GM19043 (cell line): ENCODE measurements around the gene DALRD3.

Experiments used
- ATAC-seq: cut with Tn5 transposase; IDR thresholded peaks from one replicate; pipeline ENCODE4 v1.9.1; 2021; ENCODE audit warnings: low read depth; ENCODE audit not compliant: unreplicated experiment

The DALRD3 gene

DNA sequence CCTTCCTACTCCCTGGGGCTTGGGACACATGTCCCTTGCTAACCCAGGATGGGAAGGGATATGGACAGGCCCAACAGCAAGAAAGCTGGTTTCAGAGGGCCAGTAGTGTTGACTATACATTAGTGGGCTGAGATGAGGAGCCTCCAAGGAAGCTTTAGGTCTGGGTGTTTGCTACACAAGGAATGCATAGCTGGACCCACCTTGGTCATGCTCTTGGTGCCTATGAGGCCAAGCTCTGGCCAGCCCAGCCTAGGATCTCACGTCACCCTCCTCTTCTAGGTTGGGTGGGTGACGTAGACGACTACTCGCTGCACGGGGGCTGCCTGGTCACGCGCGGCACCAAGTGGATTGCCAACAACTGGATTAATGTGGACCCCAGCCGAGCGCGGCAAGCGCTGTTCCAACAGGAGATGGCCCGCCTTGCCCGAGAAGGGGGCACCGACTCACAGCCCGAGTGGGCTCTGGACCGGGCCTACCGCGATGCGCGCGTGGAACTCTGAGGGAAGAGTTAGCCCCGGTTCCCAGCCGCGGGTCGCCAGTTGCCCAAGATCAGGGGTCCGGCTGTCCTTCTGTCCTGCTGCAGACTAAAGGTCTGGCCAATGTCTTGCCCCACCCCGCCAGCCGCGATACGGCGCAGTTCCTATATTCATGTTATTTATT lies 11.8 kb downstream of the DALRD3 start:
- ATAC-seq: no peak

DNA sequence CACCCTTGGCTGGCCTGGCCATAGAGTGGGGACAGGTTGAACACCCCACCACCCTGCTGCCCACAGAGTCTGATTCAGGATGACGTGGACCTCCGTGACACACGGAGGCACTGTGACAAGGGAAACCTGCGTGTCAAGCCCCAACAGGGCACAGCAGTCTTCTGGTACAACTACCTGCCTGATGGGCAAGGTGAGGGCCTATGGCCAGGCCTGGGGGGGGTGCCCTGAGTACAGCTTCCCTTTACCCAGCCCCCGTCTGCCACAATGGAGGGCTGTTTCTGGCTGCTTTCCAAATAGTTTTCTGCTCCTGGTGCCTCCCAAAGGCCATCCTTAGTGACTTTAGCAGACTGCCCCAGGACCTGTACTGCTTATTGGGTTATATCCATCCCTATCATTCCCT lies 12.4 kb downstream of the DALRD3 start:
- no peak for ATAC-seq

DNA sequence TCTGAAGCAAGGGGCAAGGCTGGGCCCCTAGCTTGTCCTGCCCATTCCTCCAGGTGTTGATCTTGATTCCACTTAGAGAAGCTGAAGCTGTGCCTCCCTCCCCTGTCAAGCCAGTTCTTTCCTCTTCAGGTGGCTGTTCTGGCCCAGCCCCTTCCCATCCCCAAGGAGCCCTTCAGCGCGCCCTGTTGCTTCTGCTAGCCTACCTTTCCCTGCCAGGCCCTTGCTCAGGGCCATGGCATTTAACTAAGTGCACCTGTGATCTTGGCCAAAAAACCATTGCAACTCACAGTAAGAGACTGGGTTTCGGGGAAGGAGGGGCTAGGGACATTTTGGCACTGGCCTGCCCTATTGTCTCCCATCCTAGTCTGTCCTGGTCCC lies 13.1 kb downstream of the DALRD3 start:
- no peak for ATAC-seq

DNA sequence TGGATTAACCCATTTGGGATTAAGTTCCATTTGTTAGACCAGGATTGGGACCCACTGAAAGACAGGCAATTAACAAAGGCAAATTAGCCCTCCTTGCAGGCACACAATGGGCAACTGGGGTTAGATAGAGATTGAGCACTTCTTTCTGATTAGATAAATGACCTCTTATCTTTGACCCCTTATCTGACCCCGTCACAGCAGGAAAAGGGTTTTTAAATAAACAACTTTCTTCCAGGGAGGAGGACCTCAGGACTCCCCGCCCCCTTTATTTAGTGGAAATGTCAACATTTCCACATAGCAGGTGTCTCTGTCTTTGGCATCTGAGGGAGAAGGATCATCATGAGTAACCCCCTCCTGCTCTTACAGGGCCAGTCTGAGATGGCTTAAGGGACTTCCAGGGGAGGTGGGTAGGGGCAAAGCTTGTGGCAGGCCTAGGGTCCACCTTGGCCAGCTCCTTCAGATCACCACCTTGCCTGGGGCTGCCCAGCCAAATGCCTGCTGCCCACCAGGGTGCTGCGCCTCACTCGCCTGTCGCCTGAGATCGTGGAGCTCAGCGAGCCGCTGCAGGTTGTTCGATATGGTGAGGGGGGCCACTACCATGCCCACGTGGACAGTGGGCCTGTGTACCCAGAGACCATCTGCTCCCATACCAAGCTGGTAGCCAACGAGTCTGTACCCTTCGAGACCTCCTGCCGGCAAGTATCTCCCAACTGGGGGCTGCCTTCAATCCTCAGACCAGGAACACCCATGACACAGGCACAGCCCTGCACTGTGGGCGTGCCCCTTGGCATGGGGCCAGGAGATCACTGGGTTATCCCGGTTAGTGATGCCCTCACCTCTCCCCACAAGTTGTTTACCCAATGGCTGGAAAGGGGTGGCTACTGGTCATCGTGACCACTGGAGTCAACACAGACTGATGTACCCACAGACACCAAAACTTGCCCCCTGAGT lies 13.8 kb downstream of the DALRD3 start:
- no peak for ATAC-seq

DNA sequence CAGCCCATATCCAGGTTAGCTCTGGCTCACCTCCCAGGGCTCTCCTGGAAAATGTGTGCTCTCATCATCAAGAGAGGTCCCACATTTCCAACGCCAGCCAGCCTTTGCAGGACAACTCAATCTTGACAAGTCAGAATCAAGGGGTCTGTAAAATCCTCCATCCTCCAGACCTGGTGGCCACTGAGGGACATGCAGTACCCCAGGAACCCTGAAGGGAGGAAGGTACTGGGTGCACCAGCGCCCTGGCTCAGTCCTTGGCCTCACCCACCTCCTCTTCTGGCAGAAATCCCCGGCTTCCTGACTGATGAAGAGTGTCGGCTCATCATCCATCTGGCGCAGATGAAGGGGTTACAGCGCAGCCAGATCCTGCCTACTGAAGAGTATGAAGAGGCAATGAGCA lies 17.2 kb downstream of the DALRD3 start:
- ATAC-seq: no peak

DNA sequence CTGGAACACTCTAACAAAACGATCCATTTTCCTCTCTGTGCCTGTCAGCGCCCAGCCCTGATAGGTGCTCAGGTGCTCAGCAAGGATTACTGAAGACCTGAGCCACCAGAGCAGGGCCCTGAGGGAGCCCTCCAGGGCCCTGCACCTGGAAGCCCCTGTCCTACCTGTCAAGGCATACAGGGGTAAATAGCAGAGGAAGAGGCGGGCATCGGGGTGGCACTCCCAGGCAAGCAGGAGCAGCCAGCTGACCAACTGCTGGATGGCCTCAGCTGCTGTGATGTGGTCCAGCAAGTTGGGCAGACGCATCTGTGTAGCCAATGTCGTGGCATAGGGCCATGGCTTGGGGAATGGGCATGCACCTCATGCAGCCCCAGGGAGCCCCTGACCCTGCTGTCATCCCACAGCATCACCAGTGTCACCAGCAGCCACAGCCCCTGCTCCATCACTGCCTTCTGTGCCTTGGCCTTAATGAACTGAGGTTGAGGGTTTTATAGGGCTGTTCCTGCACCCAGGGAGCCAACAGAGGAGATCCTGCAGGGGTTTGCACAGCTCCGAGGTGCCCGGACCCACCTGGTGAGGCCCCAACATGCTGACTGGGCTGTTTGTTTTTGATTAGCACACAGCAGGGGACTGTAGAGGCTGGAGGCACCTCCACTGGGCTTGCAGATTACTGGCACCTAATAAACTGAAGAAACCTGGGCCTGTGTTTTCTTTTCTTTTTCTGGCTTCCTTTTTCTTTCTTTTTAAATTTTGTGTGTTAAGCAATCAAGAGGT lies 19.1 kb downstream of the DALRD3 start:
- no peak for ATAC-seq

DNA sequence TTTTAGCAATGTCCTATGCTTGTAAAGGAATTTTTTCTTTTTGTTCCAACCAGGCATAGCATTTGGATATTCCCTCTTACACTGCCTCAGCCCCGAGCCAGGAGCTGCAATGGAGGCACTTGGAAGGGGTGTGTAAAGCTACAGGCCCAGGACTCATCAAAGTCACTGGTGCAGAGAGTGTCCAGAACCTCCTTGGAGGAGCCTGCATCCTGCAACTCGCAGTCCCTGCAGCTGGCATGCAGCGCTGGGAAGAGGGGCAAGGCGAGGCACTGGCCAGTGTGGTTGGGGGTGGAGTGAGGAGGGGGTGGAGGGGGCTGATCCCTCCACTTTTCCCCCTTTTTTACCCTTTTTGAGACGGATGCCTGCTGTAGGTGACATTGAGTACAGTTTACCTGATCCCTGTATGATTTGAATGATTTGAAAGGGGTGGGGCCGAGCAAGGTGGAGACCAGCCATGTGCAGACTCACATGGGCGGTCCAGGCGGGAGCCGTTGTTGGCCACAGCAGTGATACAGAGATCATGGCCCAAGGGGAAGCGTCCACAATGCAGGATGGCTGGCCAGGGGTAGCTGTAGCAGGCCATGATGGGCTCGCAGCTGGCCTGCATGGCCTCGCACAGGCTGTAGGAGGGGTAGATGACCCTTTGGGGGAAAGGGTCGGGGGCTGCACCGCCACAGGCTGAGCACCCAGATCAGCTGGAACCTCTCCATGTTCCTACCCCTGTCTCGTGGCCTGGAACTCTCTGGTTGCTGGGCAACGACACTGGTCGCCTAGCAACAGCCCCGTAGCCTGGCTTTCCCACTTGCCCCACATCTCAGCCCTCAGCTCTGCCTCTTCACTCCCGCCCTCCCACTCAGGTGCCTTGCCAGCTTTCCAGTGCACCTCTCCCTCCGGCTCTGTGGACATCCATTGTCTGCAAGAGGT lies 20.4 kb downstream of the DALRD3 start:
- no peak for ATAC-seq

DNA sequence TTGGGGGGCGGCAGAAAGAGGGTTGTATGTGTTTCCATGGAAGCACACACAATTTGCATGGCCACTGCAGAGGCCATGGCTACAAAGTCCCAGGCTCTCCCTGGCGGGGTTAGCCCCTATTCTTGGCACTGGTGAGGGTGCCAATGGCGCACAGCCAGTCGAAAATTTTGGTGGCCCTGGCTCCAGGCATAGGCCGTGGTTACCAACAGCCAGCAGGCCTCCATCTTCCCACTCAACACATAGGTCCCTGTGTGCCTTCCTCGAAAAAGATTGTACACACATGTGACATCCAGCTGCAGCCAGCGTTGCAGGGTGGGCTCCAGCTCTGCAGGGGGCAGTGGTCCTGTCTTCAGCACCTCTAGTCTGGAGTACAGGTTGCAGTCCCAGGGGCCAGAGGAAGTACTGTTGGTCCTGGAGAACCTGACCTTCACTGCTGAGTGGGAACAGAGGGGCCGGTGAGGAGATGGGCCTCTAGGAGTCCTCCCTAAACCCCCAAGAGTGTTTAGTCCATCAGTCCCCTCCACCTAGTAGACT lies 21.2 kb downstream of the DALRD3 start:
- ATAC-seq: no peak

DNA sequence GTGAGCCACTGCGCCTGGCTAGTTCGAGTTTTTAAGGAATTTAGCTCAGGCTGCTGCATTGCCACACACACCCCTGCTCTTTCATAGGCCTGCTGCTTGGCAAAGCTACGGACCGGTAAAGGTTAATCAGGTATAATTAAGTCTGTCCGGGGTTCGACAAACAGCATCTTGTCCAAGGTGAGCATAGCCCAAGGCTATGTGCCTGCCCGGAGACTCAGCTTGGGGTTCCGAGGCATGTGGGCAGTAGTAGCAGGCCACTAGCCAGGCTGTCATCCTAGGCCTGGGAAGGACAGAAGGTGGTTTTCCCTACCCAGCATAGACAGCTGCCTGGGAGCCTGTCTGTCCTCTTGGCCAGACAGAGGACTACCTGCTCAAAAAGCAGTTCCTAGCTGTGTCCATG lies 21.7 kb downstream of the DALRD3 start:
- ATAC-seq: no peak

DNA sequence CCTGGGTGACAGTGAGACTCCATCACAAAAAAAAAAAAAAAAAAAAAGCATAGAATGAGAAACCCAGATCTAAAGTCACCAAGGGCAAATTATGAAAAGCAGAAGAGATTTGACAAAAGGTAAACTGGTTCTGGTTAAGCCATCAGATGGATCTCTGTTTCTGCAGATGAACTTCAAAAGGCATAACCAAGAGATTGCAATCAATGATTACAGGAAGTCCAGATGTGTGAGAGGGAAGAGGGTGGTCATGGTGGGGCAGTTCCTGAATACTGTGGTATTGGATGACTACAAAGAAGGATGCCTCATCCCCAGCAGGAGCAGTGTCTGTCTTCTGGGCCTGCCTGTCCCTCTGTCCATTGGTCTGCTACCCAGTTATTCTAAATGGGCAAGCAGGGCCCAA lies 24.5 kb downstream of the DALRD3 start:
- ATAC-seq: no peak

DNA sequence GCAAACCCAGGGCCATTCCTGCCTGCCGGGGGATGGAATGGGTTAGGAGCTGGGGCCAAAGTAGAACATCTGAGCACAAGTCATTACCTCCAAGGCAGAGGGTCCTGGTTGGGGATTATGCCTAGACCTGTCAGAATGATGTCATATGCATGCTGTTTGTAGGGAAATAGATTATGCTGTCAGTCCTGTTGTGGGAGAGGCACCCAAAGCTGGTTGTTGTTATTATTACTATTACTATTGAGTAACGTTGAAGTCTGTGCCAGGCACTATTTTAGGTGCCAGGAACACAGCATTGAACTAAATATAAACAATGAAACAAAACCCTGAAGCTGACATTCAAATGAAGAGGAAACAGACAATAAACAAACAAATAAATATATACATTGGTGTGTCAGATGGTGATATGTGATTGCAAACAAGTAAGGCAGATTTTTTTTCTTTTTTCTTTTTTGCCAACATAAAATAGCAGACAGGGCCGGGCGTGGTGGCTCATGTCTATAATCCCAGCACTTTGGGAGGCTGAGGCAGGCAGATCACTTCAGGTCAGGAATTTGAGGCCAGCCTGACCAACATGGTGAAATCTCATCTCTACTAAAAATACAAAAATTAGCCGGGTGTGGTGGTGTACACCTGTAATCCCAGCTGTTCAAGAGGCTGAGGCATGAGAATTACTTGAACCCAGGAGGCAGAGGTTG lies 26.4 kb downstream of the DALRD3 start:
- no peak for ATAC-seq

DNA sequence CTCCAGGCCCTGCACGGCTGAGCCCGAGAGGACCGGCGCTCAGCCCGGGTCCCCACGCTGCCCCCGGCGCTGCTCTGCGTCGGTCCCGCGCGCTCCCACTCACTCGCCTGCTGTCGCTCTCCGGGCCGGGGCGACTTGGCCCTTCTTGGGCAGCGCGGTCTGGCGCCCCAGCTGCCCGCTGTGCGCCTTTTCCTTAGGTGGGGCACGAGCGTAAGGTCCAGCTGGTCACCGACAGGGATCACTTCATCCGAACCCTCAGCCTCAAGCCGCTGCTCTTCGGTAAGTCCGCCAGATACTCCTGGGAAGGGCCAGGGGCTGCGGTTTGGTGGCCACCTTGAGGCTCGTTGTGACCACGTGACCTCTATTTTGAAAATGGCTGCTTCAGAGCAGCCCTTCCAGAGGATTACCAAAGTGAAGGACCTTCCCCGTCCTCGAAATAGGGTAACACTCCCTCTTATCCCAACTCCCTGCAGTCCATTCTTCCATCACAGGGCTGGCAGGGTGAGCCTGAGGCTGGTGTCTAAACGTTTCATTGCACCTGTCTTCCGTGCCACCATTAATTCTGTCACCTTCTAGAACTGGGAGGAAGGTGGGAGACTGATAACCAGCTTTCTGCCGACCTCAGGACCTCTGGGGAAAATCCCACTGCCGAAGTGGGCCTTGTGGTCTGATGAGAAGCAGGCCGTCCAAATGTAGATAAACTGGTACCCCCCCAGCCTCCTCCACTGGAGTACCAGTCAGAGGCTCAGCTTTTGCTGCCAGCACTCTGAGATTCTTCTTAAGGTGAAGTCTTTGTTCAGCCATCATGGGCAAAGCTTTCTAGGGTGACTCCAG lies 27.5 kb downstream of the DALRD3 start:
- no peak for ATAC-seq

DNA sequence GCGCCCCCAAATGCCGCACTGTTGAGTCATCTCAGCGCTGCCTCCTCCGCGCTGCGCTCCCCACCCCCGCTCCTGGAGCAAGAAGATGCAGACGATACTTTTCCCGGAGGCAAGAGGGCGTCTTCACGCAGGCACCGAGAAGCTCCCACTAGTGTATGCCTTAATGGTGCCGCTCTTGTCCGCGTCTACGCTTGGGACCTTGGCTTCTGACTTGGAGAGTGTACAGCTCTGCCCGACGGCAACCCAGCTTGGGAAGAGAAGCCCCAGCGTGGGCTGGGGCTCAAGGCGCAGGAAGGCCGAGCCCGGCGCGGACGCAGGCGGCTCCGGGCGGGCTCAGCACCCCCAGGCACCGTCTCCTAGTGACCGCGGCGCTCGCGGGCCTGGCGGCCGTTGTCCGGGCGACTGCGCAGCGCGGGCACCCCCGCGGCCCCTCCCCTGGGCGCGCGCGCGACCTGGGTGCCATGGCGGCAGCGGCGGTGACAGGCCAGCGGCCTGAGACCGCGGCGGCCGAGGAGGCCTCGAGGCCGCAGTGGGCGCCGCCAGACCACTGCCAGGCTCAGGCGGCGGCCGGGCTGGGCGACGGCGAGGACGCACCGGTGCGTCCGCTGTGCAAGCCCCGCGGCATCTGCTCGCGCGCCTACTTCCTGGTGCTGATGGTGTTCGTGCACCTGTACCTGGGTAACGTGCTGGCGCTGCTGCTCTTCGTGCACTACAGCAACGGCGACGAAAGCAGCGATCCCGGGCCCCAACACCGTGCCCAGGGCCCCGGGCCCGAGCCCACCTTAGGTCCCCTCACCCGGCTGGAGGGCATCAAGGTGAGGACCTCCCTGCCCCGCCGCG lies 28.4 kb downstream of the DALRD3 start, which contains the start of gene P4HTM:
Gene P4HTM, plus strand, starts transcription at position 446 of the 840 bp plus-strand sequence. Its CDS starts 16 bp downstream, at position 462.
- ATAC-seq: no peak

DNA sequence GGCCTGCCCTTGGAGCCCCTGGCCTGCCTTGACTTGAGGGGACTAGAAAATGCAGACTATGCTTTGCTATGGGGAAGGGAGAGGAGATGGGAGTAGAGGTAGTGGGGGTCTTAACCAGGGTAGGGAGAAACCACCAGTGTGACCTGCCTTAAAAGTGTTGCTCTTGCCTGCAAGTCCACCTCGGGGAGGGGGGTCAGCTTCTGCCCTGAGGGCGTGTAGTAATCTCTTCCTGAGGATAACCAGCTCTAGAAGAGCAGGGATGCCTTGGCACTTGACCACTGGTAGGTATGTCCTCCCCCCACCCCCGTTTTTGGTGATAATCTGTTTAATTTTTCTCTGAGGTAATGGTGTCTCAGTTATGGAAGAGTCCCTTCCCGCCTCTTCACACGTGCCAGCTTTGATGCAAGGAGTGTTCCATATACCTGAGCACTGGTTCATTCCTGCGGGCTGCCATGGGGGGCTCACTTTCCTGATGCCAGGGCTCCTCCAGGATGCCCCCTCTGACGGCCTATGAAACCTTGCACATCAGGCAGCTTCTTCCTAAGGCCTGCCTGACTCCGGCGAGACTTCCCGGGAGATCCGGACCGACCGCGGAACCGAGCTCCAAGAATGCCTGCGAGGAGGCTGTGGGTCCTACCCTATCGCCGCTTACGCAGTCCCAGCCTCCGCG lies 29.1 kb downstream of the DALRD3 start:
- no peak for ATAC-seq

DNA sequence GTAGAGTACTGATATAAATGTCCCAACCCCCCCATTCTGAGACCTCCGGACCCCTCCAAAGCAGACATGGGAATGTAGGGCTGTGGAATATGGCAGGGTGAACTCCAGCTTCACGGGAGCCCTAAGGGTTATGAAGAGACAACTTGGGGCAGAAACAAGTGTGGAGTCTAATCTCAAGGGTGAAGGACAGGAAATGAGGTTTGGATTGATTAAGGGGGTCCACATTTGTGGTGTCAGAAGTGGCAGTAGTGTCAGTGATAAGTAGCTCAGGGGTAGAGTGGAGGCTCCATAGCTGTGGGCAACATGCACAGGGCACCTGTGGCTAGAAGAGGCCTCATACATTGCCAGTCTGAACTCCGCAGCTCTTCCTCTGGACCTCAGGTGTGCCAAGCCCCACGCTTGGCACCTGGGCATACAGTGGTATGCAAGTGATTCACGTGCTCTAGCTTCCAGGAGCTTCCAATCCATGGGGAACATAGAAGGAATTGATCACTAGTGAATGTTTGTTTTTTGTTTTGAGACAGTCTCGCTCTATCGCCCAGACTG lies 32.5 kb downstream of the DALRD3 start:
- no peak for ATAC-seq

DNA sequence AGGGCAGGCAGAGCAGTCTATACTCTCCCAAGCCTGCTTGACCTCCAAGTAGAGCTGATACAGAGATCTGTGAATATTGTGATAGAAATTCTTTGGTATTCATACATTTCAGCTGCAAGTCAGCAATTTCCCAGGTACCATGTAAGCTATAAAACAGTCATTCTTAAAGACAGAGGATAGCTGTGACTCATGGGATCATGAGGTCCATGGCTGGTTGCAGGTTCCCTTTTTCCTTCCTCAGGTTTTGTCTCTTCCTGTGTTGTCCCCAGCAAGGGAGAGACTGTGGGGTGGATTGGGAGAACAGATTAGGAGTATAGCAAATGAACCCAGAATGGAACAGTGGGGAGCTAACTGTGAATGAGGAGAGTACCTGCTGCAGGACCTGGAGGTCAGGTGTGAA lies 33.7 kb downstream of the DALRD3 start:
- no peak for ATAC-seq

DNA sequence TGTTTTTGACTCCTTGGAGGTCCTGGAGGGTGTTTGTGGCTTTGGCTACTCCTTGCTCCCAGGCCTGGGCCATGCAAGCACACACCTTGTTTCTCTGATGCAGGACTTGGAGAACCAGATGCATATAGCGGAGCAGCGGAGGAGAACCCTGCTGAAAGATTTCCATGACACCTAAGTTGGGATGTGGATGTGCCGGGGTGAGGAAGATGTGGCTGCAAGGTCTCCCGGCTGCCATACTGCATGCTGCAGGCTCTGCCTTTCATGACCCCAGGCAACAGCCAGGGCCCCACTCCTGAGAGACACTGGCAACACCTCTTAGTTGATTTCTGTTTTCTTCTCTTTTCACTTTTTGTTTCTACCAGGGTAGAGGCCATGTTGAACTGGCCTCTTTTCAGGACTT lies 35.3 kb downstream of the DALRD3 start:
- ATAC-seq: no peak
